ENCODE measurements around the gene ZNF239.

Gene ZNF239
- long read RNA-seq: 0 reads

GRCh38 chr10:43574001-43574892, at the start of gene ZNF239:
ZNF239 (minus strand) TSS chr10:43574616; CDS start chr10:43558079, 16,537 bp downstream.
- Histone ChIP-seq H3K27me3 (ENCODE audit: insufficient read depth, poor library complexity, severe bottlenecking) (no peaks in the 10 kb centered on the region), H3K4me3 (replicated peaks; ENCODE audit: insufficient read depth, low read length) (no peak within 1 kb of the TSS), H3K27ac (replicated peaks) (no peak within 1 kb of the TSS)
- no peak for DNase-seq (ENCODE audit: low read depth in 1 of 2, low spot score in 1 of 2)
- TF ChIP-seq CTCF (IDR thresholded peaks at IDR 0.05; ENCODE audit: insufficient read depth, low read length) (no peak), SPI1 (IDR thresholded peaks at IDR 0.05; ENCODE audit: borderline replicate concordance, low read depth) (no peak), REST (IDR thresholded peaks at IDR 0.05; ENCODE audit: insufficient replicate concordance, low read depth) (no peak)

- DNase-seq (ENCODE audit: low read depth in 1 of 2, low spot score in 1 of 2): peak in 1 of 2 experiments; percentile 7
- Histone ChIP-seq H3K4me3 (replicated peaks; ENCODE audit: insufficient read depth, low read length) (no peak overlapping the region), H3K27me3 (ENCODE audit: insufficient read depth, poor library complexity, severe bottlenecking) (no peaks in the 10 kb centered on the region), H3K27ac (replicated peaks) (peak overlapping the region; percentile 22; the same call in 1 of the 2 replicates)
- TF ChIP-seq CTCF (IDR thresholded peaks at IDR 0.05; ENCODE audit: insufficient read depth, low read length): no peak
- no peak for TF ChIP-seq REST (IDR thresholded peaks at IDR 0.05; ENCODE audit: insufficient replicate concordance, low read depth)
- TF ChIP-seq SPI1 (IDR thresholded peaks at IDR 0.05; ENCODE audit: borderline replicate concordance, low read depth): no peak
- no peak for TF ChIP-seq GABPA (IDR thresholded peaks at IDR 0.05; ENCODE audit: low read depth)
- no peak for TF ChIP-seq POLR2AphosphoS5 (IDR thresholded peaks at IDR 0.05; ENCODE audit: low read depth)
These were observed 48.9 kb upstream of the ZNF239 start for GRCh38 chr10:43623351-43623750.

- no peak overlapping the region for H3K4me3 ChIP-seq (replicated peaks; ENCODE audit: insufficient read depth, low read length)
- TF ChIP-seq CTCF (IDR thresholded peaks at IDR 0.05; ENCODE audit: insufficient read depth, low read length): no peak
- no peak for TF ChIP-seq POLR2AphosphoS5 (IDR thresholded peaks at IDR 0.05; ENCODE audit: low read depth)
- TF ChIP-seq GABPA (IDR thresholded peaks at IDR 0.05; ENCODE audit: low read depth): no peak
- no peak for TF ChIP-seq REST (IDR thresholded peaks at IDR 0.05; ENCODE audit: insufficient replicate concordance, low read depth)
- TF ChIP-seq SPI1 (IDR thresholded peaks at IDR 0.05; ENCODE audit: borderline replicate concordance, low read depth): no peak
- no peak overlapping the region for H3K27ac ChIP-seq (replicated peaks)
- no peaks in the 10 kb centered on the region for H3K27me3 ChIP-seq (ENCODE audit: insufficient read depth, poor library complexity, severe bottlenecking)
- DNase-seq (ENCODE audit: low read depth in 1 of 2, low spot score in 1 of 2): no peak
These were observed 47.6 kb upstream of the ZNF239 start for GRCh38 chr10:43622038-43622437.
